ENCODE data around the gene MYOF.

DNA sequence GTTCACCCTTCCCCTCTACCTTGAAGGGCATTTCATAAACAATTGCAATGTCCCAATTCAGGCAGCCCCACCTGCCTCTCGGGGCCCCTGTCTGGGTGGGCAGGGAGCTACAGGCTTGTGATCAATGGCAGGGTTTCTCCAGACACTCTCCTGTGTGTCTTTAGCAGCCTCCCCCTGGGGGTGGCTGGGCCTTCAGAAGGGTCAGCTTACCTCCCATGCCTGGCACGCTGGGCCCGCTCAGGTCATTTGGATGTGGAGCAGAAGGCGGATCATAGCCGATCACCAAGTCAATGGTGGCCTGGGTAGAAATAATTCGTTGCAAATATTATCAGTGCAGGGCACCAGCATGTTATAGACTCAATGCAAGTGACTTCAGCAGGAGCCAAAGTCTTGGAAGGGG is 56.3 kb downstream of the MYOF start:
- no peak for TF ChIP-seq IKZF1 (conservative IDR thresholded peaks at IDR 0.05)
- TF ChIP-seq RCOR1 (conservative IDR thresholded peaks at IDR 0.05; ENCODE audit: low read depth, low read length): no peak
- TF ChIP-seq, protein P1, sequence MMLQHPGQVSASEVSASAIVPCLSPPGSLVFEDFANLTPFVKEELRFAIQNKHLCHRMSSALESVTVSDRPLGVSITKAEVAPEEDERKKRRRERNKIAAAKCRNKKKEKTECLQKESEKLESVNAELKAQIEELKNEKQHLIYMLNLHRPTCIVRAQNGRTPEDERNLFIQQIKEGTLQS (IDR thresholded peaks at IDR 0.05; ENCODE audit: borderline replicate concordance, extremely low read depth, low read depth, low read length): no peak
- TF ChIP-seq, protein P2, sequence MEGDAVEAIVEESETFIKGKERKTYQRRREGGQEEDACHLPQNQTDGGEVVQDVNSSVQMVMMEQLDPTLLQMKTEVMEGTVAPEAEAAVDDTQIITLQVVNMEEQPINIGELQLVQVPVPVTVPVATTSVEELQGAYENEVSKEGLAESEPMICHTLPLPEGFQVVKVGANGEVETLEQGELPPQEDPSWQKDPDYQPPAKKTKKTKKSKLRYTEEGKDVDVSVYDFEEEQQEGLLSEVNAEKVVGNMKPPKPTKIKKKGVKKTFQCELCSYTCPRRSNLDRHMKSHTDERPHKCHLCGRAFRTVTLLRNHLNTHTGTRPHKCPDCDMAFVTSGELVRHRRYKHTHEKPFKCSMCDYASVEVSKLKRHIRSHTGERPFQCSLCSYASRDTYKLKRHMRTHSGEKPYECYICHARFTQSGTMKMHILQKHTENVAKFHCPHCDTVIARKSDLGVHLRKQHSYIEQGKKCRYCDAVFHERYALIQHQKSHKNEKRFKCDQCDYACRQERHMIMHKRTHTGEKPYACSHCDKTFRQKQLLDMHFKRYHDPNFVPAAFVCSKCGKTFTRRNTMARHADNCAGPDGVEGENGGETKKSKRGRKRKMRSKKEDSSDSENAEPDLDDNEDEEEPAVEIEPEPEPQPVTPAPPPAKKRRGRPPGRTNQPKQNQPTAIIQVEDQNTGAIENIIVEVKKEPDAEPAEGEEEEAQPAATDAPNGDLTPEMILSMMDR (IDR thresholded peaks at IDR 0.05 in 2 of 3, conservative IDR thresholded peaks at IDR 0.05 in 1 of 3; ENCODE audit: control insufficient read depth in 2 of 3, extremely low read depth in 1 of 3, insufficient read depth in 1 of 3, low read depth in 3 of 3, low read length in 3 of 3): no peak
- TF ChIP-seq HDAC6 (IDR thresholded peaks at IDR 0.05; ENCODE audit: unreplicated experiment): no peak
- no peak for TF ChIP-seq POLR2AphosphoS5 (IDR thresholded peaks at IDR 0.05; ENCODE audit: low read length)
- no peak for TF ChIP-seq SRF (IDR thresholded peaks at IDR 0.05; ENCODE audit: low read depth in 2 of 2, low read length in 2 of 2)
- TF ChIP-seq, protein P3, sequence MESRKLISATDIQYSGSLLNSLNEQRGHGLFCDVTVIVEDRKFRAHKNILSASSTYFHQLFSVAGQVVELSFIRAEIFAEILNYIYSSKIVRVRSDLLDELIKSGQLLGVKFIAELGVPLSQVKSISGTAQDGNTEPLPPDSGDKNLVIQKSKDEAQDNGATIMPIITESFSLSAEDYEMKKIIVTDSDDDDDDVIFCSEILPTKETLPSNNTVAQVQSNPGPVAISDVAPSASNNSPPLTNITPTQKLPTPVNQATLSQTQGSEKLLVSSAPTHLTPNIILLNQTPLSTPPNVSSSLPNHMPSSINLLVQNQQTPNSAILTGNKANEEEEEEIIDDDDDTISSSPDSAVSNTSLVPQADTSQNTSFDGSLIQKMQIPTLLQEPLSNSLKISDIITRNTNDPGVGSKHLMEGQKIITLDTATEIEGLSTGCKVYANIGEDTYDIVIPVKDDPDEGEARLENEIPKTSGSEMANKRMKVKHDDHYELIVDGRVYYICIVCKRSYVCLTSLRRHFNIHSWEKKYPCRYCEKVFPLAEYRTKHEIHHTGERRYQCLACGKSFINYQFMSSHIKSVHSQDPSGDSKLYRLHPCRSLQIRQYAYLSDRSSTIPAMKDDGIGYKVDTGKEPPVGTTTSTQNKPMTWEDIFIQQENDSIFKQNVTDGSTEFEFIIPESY (IDR thresholded peaks at IDR 0.05): no peak
- TF ChIP-seq, protein P4, sequence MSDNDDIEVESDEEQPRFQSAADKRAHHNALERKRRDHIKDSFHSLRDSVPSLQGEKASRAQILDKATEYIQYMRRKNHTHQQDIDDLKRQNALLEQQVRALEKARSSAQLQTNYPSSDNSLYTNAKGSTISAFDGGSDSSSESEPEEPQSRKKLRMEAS (IDR thresholded peaks at IDR 0.05; ENCODE audit: low read depth, low read length): no peak
- TF ChIP-seq BRCA1 (IDR thresholded peaks at IDR 0.05; ENCODE audit: low read depth, low read length): no peak

Data from GM12878 (cell line).